ENCODE results near the gene GIMAP2.

- no peak for TF ChIP-seq GATA2 (IDR thresholded peaks at IDR 0.05; ENCODE audit: low read depth, low read length)
- TF ChIP-seq GATA3 (IDR thresholded peaks at IDR 0.05; ENCODE audit: low read depth, low read length), result no peak
Measured at GRCh38 chr7:150649080-150649385, 36.5 kb upstream of the GIMAP2 start.

All from SH-SY5Y (cell line).